MG63 (cell line): ENCODE results near the gene DUSP3. TPM values are rescaled to one million over a fixed set of nuclear protein-coding genes. Genes with fewer than 3 reads are reported as not detected.
A peak's percentile ranks its signal among the peaks of the same experiment; 100 is the strongest.
"Not testable (repeated sequence)": the region's sequence is repeated elsewhere in the genome, so short reads cannot be mapped to it uniquely, and the experiment has no call there.

Experiments
- DNase-seq: peaks from one replicate; pipeline ENCODE4 v3.0.0-alpha.2; 2020
- H3K27me3 ChIP-seq: fragments of 250-450 bp; sonication (Bioruptor Pico); 2 replicates; pipeline ENCODE4 v1.5.1; 2020; ENCODE audit warnings: mild to moderate bottlenecking, moderate library complexity
- H3K36me3 ChIP-seq: fragments of 250-450 bp; sonication (Bioruptor Pico); 2 replicates; pipeline ENCODE4 v1.5.1; 2020; ENCODE audit warnings: mild to moderate bottlenecking, moderate library complexity
- H3K4me3 ChIP-seq: fragments of 250-450 bp; sonication (Bioruptor Pico); 2 replicates; pipeline ENCODE4 v1.5.1; 2020; ENCODE audit warnings: mild to moderate bottlenecking, moderate library complexity
- H3K9me3 ChIP-seq: fragments of 250-450 bp; sonication (Bioruptor Pico); 2 replicates; pipeline ENCODE4 v1.5.1; 2020; ENCODE audit warnings: mild to moderate bottlenecking, moderate library complexity
- total RNA-seq: library from RNA; depleted of rRNA; stranded (reverse); fragments of >200 nt; shearing (Covaris generic); gene quantifications from 2 replicates; pipeline ENCODE4 v1.2.3, GENCODE V29; 2014; ENCODE audit warnings: low replicate concordance

DUSP3 gene
- total RNA-seq, 1 experiment from 2014 or later = 13.6 TPM

GRCh38 chr17:43810226-43810715, 31.5 kb upstream of the DUSP3 start:
- peaks cover 38% of the 10 kb centered on the region for H3K36me3 ChIP-seq
- H3K27me3 ChIP-seq = no peaks in the 10 kb centered on the region
- no peaks in the 10 kb centered on the region for H3K9me3 ChIP-seq
- H3K4me3 ChIP-seq = no peak overlapping the region
- no peak for DNase-seq

GRCh38 chr17:43809121-43809520, 30.3 kb upstream of the DUSP3 start:
- Histone ChIP-seq H3K9me3 (no peaks in the 10 kb centered on the region), H3K36me3 (peaks cover 33% of the 10 kb centered on the region), H3K27me3 (no peaks in the 10 kb centered on the region), H3K4me3 (no peak overlapping the region)
- no peak for DNase-seq

GRCh38 chr17:43808076-43808475, 29.3 kb upstream of the DUSP3 start:
- H3K9me3 ChIP-seq = no peaks in the 10 kb centered on the region
- peaks cover 28% of the 10 kb centered on the region; the same call in 1 of the 2 replicates for H3K36me3 ChIP-seq
- no peak for DNase-seq
- no peak overlapping the region for H3K4me3 ChIP-seq
- no peaks in the 10 kb centered on the region for H3K27me3 ChIP-seq

- Histone ChIP-seq H3K36me3 (peaks cover 38% of the 10 kb centered on the region), H3K27me3 (no peaks in the 10 kb centered on the region), H3K9me3 (no peaks in the 10 kb centered on the region), H3K4me3 (no peak overlapping the region)
- no peak for DNase-seq
Observed at GRCh38 chr17:43805117-43805516, 26.3 kb upstream of the DUSP3 start.

- Histone ChIP-seq H3K4me3 (no peak overlapping the region), H3K27me3 (no peaks in the 10 kb centered on the region), H3K36me3 (peaks cover 31% of the 10 kb centered on the region), H3K9me3 (0 out of 2 replicates have a peak, but pooled peaks cover 2% of the 10 kb centered on the region)
- peak; percentile 27 for DNase-seq
Observed at GRCh38 chr17:43803758-43804157, 25.0 kb upstream of the DUSP3 start.

- no peak for DNase-seq
- no peaks in the 10 kb centered on the region for H3K27me3 ChIP-seq
- peaks cover 19% of the 10 kb centered on the region for H3K36me3 ChIP-seq
- H3K4me3 ChIP-seq = no peak overlapping the region
- H3K9me3 ChIP-seq = peaks cover 9% of the 10 kb centered on the region; the same call in 1 of the 2 replicates
Observed at GRCh38 chr17:43801844-43802243, 23.1 kb upstream of the DUSP3 start.

GRCh38 chr17:43800736-43801135, 22.0 kb upstream of the DUSP3 start:
- peaks cover 16% of the 10 kb centered on the region; the same call in 1 of the 2 replicates for H3K9me3 ChIP-seq
- no peak for DNase-seq
- H3K27me3 ChIP-seq = no peaks in the 10 kb centered on the region
- peaks cover 12% of the 10 kb centered on the region for H3K36me3 ChIP-seq
- H3K4me3 ChIP-seq = no peak overlapping the region

- no peaks in the 10 kb centered on the region for H3K27me3 ChIP-seq
- peaks cover 10% of the 10 kb centered on the region for H3K36me3 ChIP-seq
- peaks cover 25% of the 10 kb centered on the region for H3K9me3 ChIP-seq
- H3K4me3 ChIP-seq = no peak overlapping the region
- DNase-seq = no peak
Observed at GRCh38 chr17:43799047-43799446, 20.3 kb upstream of the DUSP3 start.

GRCh38 chr17:43798024-43798423, 19.2 kb upstream of the DUSP3 start:
- not testable (repeated sequence) for DNase-seq, H3K4me3 ChIP-seq, H3K27me3 ChIP-seq
- H3K9me3 ChIP-seq = peaks cover 25% of the 10 kb centered on the region
- H3K36me3 ChIP-seq = peaks cover 10% of the 10 kb centered on the region

GRCh38 chr17:43792668-43793067, 13.9 kb upstream of the DUSP3 start:
- DNase-seq, H3K4me3 ChIP-seq: not testable (repeated sequence)

GRCh38 chr17:43791589-43791988, 12.8 kb upstream of the DUSP3 start:
- Histone ChIP-seq H3K9me3 (peaks cover 16% of the 10 kb centered on the region), H3K27me3 (no peaks in the 10 kb centered on the region), H3K4me3 (no peak overlapping the region), H3K36me3 (no peaks in the 10 kb centered on the region)
- no peak for DNase-seq

More at GRCh38 chr17:43792668-43793067, 13.9 kb upstream of the DUSP3 start:
- peaks cover 23% of the 10 kb centered on the region for H3K9me3 ChIP-seq
- not testable (repeated sequence) for H3K36me3 ChIP-seq, H3K27me3 ChIP-seq

- DNase-seq = no peak
- no peak overlapping the region for H3K4me3 ChIP-seq
- H3K36me3 ChIP-seq = no peaks in the 10 kb centered on the region
- peaks cover 10% of the 10 kb centered on the region for H3K9me3 ChIP-seq
- H3K27me3 ChIP-seq = no peaks in the 10 kb centered on the region
Observed at GRCh38 chr17:43790311-43790940, 11.6 kb upstream of the DUSP3 start.

- DNase-seq = no peak
- Histone ChIP-seq H3K4me3 (no peak overlapping the region), H3K36me3 (no peaks in the 10 kb centered on the region), H3K27me3 (no peaks in the 10 kb centered on the region), H3K9me3 (peaks cover 5% of the 10 kb centered on the region; the same call in 1 of the 2 replicates)
Observed at GRCh38 chr17:43789482-43789881, 10.7 kb upstream of the DUSP3 start.

GRCh38 chr17:43788540-43788939, 9.8 kb upstream of the DUSP3 start:
- DNase-seq = no peak
- Histone ChIP-seq H3K27me3 (no peaks in the 10 kb centered on the region), H3K4me3 (no peak overlapping the region), H3K9me3 (peaks cover 3% of the 10 kb centered on the region; the same call in 1 of the 2 replicates), H3K36me3 (no peaks in the 10 kb centered on the region)

- DNase-seq = no peak
- Histone ChIP-seq H3K36me3 (no peaks in the 10 kb centered on the region), H3K27me3 (no peaks in the 10 kb centered on the region), H3K9me3 (peaks cover under 1% of the 10 kb centered on the region; the same call in 1 of the 2 replicates), H3K4me3 (no peak overlapping the region)
Observed at GRCh38 chr17:43787728-43788127, 9.0 kb upstream of the DUSP3 start.

- DNase-seq = no peak
- Histone ChIP-seq H3K4me3 (no peak overlapping the region), H3K27me3 (no peaks in the 10 kb centered on the region), H3K36me3 (no peaks in the 10 kb centered on the region), H3K9me3 (no peaks in the 10 kb centered on the region; the same call in 1 of the 2 replicates)
Observed at GRCh38 chr17:43784628-43785101, 5.9 kb upstream of the DUSP3 start.

GRCh38 chr17:43784068-43784467, 5.3 kb upstream of the DUSP3 start:
- Histone ChIP-seq H3K9me3 (no peaks in the 10 kb centered on the region), H3K27me3 (no peaks in the 10 kb centered on the region), H3K4me3 (no peak overlapping the region), H3K36me3 (no peaks in the 10 kb centered on the region)
- DNase-seq = no peak
